Measurements from ENCODE around the gene RPL3.

Gene RPL3

GRCh38 chr22:39301108-39301507 lies 18.3 kb downstream of the RPL3 start:
- POLR2A ChIA-PET = interaction anchor here (1.2 kb wide), 1 partner anchor 17 kb away, joined by 3 read pairs; no protein-coding TSS in a partner anchor
- H3K4me3 ChIP-seq (ENCODE audit: low read depth, low read length) = no peak overlapping the region
- DNase-seq (ENCODE audit: low read depth, low spot score) = no peak
- CTCF ChIA-PET = interaction anchor here (1.4 to 3.8 kb wide), 2 partner anchors 11 to 131 kb away, joined by 6 to 13 read pairs; no protein-coding TSS in a partner anchor
- TF ChIP-seq CTCF (IDR thresholded peaks at IDR 0.05; ENCODE audit: insufficient read depth, low read length, missing control alignments) = no peak

DNA sequence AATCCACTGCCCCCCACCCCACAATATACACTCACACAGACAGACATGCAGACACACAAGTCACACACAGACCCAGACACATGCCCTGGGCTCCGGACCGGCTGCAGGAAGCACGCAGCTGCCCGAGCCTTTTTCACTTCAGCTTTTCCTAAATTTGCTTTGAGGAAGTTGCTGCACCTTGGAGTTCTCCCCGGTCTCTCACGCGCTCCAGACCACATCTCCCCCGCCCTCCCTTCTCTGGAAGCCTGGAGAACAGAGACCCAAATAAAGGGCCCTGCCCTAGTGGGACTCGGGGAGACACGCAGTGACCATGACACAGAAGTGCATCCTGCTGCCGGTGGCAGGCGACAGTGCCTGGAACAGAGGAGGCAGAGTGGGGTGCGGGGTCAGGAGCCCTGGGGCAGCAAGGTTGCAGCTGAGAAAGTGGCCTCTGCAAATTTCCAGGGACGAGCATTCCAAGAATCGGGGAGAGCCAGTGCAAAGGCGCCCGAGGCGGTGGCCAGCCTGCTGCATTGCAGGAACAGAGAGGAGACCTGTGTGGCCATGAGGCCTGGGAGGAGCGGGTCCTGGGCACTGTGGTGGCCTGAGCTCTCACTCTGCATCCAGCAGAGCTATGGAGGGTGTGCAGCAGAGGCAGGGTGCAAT lies 19.1 kb downstream of the RPL3 start:
- no peak overlapping the region for H3K4me3 ChIP-seq (ENCODE audit: low read depth, low read length)
- CTCF ChIA-PET = interaction anchor here (1.2 to 3.8 kb wide), 4 partner anchors 12 to 130 kb away, joined by 3 to 15 read pairs (median 8); no protein-coding TSS in a partner anchor

DNA sequence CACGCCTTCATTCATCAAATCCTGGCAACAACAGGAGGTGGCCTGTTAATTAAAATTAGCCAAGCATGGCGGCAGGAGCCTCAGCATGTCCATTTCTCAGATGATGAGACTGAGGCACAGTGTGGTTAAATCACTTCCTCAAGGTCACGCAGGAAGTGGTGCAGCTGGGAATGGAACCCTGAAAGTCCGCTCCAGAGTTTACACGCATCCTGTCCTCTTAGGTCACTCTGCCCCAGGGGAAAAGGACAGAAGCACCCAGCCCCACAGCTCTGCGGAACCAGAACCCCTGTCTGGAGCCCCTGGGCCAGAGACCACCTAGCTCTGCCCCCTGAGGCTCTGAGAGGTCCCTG lies 19.6 kb downstream of the RPL3 start:
- CTCF ChIA-PET = interaction anchor here (1.2 to 3.8 kb wide), 4 partner anchors 12 to 129 kb away, joined by 3 to 15 read pairs (median 8); no protein-coding TSS in a partner anchor

More for the DNA sequence above, 19.1 kb downstream of the RPL3 start:
- no peak for DNase-seq (ENCODE audit: low read depth, low spot score)
- POLR2A ChIA-PET = interaction anchor here (1.0 to 1.2 kb wide), 2 partner anchors 18 to 20 kb away, joined by 3 read pairs; partner anchors contain the start of gene RPL3
- TF ChIP-seq CTCF (IDR thresholded peaks at IDR 0.05; ENCODE audit: insufficient read depth, low read length, missing control alignments) = no peak

DNA sequence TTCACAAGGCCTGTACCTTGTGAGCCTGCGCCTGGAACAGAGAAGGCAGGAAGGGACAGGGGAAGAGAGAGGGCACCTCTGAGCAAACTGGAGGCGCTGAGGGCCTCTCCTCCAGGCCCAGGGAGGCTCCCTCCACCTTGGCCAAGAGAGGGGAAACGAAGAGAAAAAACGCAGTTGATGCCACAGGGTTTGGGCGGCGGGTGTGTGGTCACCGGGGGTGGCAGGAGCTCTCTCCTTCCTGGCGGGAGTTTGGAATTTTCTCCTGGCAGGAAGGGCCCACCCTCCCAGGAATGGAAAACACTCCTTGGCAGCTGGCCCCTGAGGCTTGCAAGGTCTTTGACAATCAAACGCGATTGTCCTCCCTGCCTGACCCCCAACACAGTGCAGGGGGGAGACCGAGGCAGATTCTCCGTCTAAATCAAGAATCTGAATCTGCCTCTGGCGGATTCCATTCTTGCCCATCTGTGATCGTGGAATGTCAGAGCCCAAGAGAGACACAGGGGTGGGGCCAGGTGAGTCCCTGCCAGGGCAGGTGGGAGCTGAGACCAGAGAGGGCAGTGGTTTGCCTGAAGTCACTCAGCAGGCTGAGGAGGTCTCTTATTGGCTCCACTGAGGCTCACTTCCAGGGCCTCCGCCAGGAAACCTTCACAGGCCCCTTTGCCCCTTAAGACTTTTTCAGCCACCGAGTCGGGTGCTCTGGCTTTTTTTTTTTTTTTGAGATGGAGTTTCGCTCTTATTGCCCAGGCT lies 21.0 kb downstream of the RPL3 start:
- POLR2A ChIA-PET = no interaction called here

More for the DNA sequence above, 19.6 kb downstream of the RPL3 start:
- no peak for TF ChIP-seq CTCF (IDR thresholded peaks at IDR 0.05; ENCODE audit: insufficient read depth, low read length, missing control alignments)
- H3K4me3 ChIP-seq (ENCODE audit: low read depth, low read length) = no peak overlapping the region
- DNase-seq (ENCODE audit: low read depth, low spot score) = no peak
- POLR2A ChIA-PET = interaction anchor here (0.7 to 1.2 kb wide), 3 partner anchors 10 to 20 kb away, joined by 3 read pairs; partner anchors contain the start of gene RPL3

DNA sequence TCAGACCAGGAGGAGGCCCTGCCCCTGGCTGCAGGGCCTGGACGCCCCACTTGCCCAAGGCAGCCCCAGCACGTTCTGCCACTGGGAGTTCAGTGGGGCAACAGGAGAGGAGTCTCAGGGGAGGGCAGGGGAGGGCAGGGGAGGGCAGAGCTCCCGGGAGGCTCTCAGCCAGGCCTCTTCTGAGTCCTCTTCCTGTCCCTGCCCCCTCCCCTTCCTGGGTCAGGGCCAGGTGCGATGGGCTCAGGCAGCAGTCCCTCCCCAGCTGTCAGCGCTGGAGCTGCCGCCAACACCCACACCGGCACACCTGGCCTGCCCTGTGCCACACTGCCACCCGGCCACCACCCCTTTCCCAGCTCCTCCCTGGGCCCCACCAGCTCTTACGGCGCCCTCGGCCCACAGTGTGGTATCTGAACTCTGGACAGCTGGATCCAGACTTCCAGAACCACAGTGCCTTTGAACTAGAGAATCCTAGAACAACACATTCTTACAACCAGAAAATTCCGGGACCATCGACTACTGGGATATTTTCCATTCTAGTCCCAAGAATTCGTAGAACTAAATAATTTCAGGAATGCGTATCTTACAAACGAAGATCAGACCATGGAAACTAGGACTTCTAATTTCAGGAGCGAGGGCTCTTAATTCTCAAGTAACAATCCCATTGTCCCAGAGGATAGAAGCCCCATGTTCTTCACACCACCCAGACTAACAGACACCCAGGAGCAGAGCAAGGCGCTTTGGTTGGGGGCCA lies 21.8 kb downstream of the RPL3 start:
- DNase-seq (ENCODE audit: low read depth, low spot score) = no peak
- no peak overlapping the region for H3K4me3 ChIP-seq (ENCODE audit: low read depth, low read length)
- ChIA-PET POLR2A (interaction anchor here (1.2 kb wide), 1 partner anchor 11 kb away, joined by 3 read pairs; no protein-coding TSS in a partner anchor), CTCF (interaction anchor here (0.9 to 3.8 kb wide), 6 partner anchors 9 to 127 kb away, joined by 3 to 15 read pairs (median 4); no protein-coding TSS in a partner anchor)
- no peak for TF ChIP-seq CTCF (IDR thresholded peaks at IDR 0.05; ENCODE audit: insufficient read depth, low read length, missing control alignments)

More for the DNA sequence above, 21.0 kb downstream of the RPL3 start:
- DNase-seq (ENCODE audit: low read depth, low spot score) = no peak
- H3K4me3 ChIP-seq (ENCODE audit: low read depth, low read length) = no peak overlapping the region
- CTCF ChIA-PET = interaction anchor here (1.1 to 3.8 kb wide), 6 partner anchors 9 to 128 kb away, joined by 3 to 15 read pairs (median 7); no protein-coding TSS in a partner anchor
- TF ChIP-seq CTCF (IDR thresholded peaks at IDR 0.05; ENCODE audit: insufficient read depth, low read length, missing control alignments) = no peak
